GM21528 (cell line): ENCODE results near the gene CPNE4.
"Not testable (repeated sequence)": the region's sequence is repeated elsewhere in the genome, so short reads cannot be mapped to it uniquely, and the experiment has no call there.

Source experiments
- ATAC-seq: cut with Tn5 transposase; IDR thresholded peaks from one replicate; pipeline ENCODE4 v1.9.1; 2021; ENCODE audit warnings: mild to moderate bottlenecking, moderate library complexity; ENCODE audit not compliant: unreplicated experiment, low FRiP score

The CPNE4 gene

GRCh38 chr3:131885871-131886270 lies 148.9 kb downstream of the CPNE4 start:
- ATAC-seq = not testable (repeated sequence)

- ATAC-seq = no peak
Observed at GRCh38 chr3:131883711-131884407, 151.0 kb downstream of the CPNE4 start.

- ATAC-seq = no peak
Observed at GRCh38 chr3:131883086-131883485, 151.7 kb downstream of the CPNE4 start.

- ATAC-seq = no peak
Observed at GRCh38 chr3:131881777-131882176, 153.0 kb downstream of the CPNE4 start.

- no peak for ATAC-seq
Observed at GRCh38 chr3:131880948-131881347, 153.9 kb downstream of the CPNE4 start.

GRCh38 chr3:131868203-131868602 lies 166.6 kb downstream of the CPNE4 start:
- no peak for ATAC-seq

GRCh38 chr3:131856171-131856570 lies 178.6 kb downstream of the CPNE4 start:
- ATAC-seq = no peak

GRCh38 chr3:131850223-131850622 lies 184.6 kb downstream of the CPNE4 start:
- ATAC-seq = no peak

- no peak for ATAC-seq
Observed at GRCh38 chr3:131849616-131850015, 185.2 kb downstream of the CPNE4 start.

- no peak for ATAC-seq
Observed at GRCh38 chr3:131847966-131848510, 186.8 kb downstream of the CPNE4 start.

- no peak for ATAC-seq
Observed at GRCh38 chr3:131846296-131846924, 188.4 kb downstream of the CPNE4 start.

GRCh38 chr3:131843174-131843573 lies 191.6 kb downstream of the CPNE4 start:
- no peak for ATAC-seq

- ATAC-seq = no peak
Observed at GRCh38 chr3:131840156-131840797, 194.5 kb downstream of the CPNE4 start.

- ATAC-seq = no peak
Observed at GRCh38 chr3:131835906-131836305, 198.9 kb downstream of the CPNE4 start.

- no peak for ATAC-seq
Observed at GRCh38 chr3:131831608-131832007, 203.2 kb downstream of the CPNE4 start.

- ATAC-seq = no peak
Observed at GRCh38 chr3:131821191-131821762, 213.5 kb downstream of the CPNE4 start.

GRCh38 chr3:131819381-131820055 lies 215.3 kb downstream of the CPNE4 start:
- ATAC-seq = no peak

GRCh38 chr3:131812433-131812832 lies 222.4 kb downstream of the CPNE4 start:
- no peak for ATAC-seq

- ATAC-seq = no peak
Observed at GRCh38 chr3:131811481-131811880, 223.3 kb downstream of the CPNE4 start.

GRCh38 chr3:131807822-131808221 lies 227.0 kb downstream of the CPNE4 start:
- no peak for ATAC-seq

- no peak for ATAC-seq
Observed at GRCh38 chr3:131806736-131807135, 228.1 kb downstream of the CPNE4 start.
